Skeletal muscle tissue (tissue), 4 donors: Measurements from ENCODE around the gene TMEM184B. TPM values are rescaled to one million over a fixed set of nuclear protein-coding genes. Genes with fewer than 3 reads are reported as not detected.
"Not testable (repeated sequence)": the region's sequence is repeated elsewhere in the genome, so short reads cannot be mapped to it uniquely, and the experiment has no call there.

Experiments used
- H3K27ac ChIP-seq: one replicate; pipeline ENCODE4 v1.7.0; 2013; ENCODE audit warnings: mild to moderate bottlenecking, low read depth, low read length, inconsistent platforms
- H3K27me3 ChIP-seq, 3 donors: one replicate each; pipeline ENCODE4 v1.7.0; 2013; ENCODE audit warnings: low read length in 3 of 3; ENCODE audit not compliant: control insufficient read depth in 3 of 3, insufficient read depth in 3 of 3
- H3K36me3 ChIP-seq, 3 donors: one replicate each; pipeline ENCODE4 v1.7.0; 2013; ENCODE audit warnings: low read length in 3 of 3; ENCODE audit not compliant: control insufficient read depth in 3 of 3, insufficient read depth in 3 of 3
- H3K4me1 ChIP-seq, 3 donors: one replicate each; pipeline ENCODE4 v1.7.0; 2013; ENCODE audit warnings: low read length in 3 of 3, mild to moderate bottlenecking in 3 of 3; ENCODE audit not compliant: control insufficient read depth in 3 of 3, insufficient read depth in 3 of 3
- H3K4me3 ChIP-seq, 3 donors: one replicate each; pipeline ENCODE4 v1.7.0; 2013; ENCODE audit warnings: low read length in 3 of 3
- H3K9ac ChIP-seq, 3 donors: one replicate each; pipeline ENCODE4 v1.7.0; 2013; ENCODE audit warnings: low read length in 3 of 3, mild to moderate bottlenecking in 3 of 3, moderate library complexity in 2 of 3, low read depth in 1 of 3
- H3K9me3 ChIP-seq, 3 donors: one replicate each; pipeline ENCODE4 v1.7.0; 2013; ENCODE audit warnings: low read length in 3 of 3; ENCODE audit not compliant: control insufficient read depth in 3 of 3
- total RNA-seq: library from RNA; depleted of rRNA; stranded (reverse); fragments of >200 nt; gene quantifications from one replicate; pipeline ENCODE4 v1.2.3, GENCODE V29; 2014
- donor health status: Osteomylitis.

The TMEM184B gene
- total RNA-seq, 1 donor from 2014 or later: 11.0 TPM

GRCh38 chr22:38240734-38241252 is 32.0 kb downstream of the TMEM184B start:
- peak overlapping the region; percentile 46 for H3K27ac ChIP-seq
- no peak overlapping the region for H3K4me3 ChIP-seq
- no peaks in the 10 kb centered on the region for H3K9me3 ChIP-seq
- peak overlapping the region in 1 of 3 donors; percentile 58 for H3K9ac ChIP-seq
- no peaks in the 10 kb centered on the region for H3K27me3 ChIP-seq
- peaks cover 14 to 30% (median 25%) of the 10 kb centered on the region in 3 donors for H3K36me3 ChIP-seq
- H3K4me1 ChIP-seq: peaks cover 37 to 62% (median 48%) of the 10 kb centered on the region in 3 donors

- H3K9me3 ChIP-seq: no peaks in the 10 kb centered on the region
- H3K27me3 ChIP-seq: no peaks in the 10 kb centered on the region
- peaks cover 47 to 74% (median 56%) of the 10 kb centered on the region in 3 donors for H3K4me1 ChIP-seq
- H3K9ac ChIP-seq: peak overlapping the region in 2 of 3 donors; percentile 5 to 40
- peaks cover 13 to 26% (median 25%) of the 10 kb centered on the region in 3 donors for H3K36me3 ChIP-seq
- peak overlapping the region; percentile 53 for H3K27ac ChIP-seq
- H3K4me3 ChIP-seq: peak overlapping the region in 1 of 3 donors; percentile 29
These were observed 33.6 kb downstream of the TMEM184B start for GRCh38 chr22:38239101-38239761.

- Histone ChIP-seq H3K27me3 (no peaks in the 10 kb centered on the region), H3K36me3 (peaks cover 13 to 24% (median 20%) of the 10 kb centered on the region in 3 donors), H3K27ac (peak overlapping the region; percentile 53), H3K9ac (no peak overlapping the region), H3K4me1 (peaks cover 50 to 76% (median 53%) of the 10 kb centered on the region in 3 donors), H3K4me3 (peak overlapping the region in 1 of 3 donors; percentile 29), H3K9me3 (no peaks in the 10 kb centered on the region)
These were observed 34.2 kb downstream of the TMEM184B start for GRCh38 chr22:38238519-38239071.

- Histone ChIP-seq H3K27me3 (no peaks in the 10 kb centered on the region), H3K4me1 (peaks cover 43 to 75% (median 60%) of the 10 kb centered on the region in 3 donors), H3K9ac (no peak overlapping the region), H3K9me3 (no peaks in the 10 kb centered on the region), H3K4me3 (no peak overlapping the region), H3K27ac (no peak overlapping the region), H3K36me3 (peaks cover 21 to 35% (median 25%) of the 10 kb centered on the region in 3 donors)
These were observed 36.0 kb downstream of the TMEM184B start for GRCh38 chr22:38236786-38237185.

DNA sequence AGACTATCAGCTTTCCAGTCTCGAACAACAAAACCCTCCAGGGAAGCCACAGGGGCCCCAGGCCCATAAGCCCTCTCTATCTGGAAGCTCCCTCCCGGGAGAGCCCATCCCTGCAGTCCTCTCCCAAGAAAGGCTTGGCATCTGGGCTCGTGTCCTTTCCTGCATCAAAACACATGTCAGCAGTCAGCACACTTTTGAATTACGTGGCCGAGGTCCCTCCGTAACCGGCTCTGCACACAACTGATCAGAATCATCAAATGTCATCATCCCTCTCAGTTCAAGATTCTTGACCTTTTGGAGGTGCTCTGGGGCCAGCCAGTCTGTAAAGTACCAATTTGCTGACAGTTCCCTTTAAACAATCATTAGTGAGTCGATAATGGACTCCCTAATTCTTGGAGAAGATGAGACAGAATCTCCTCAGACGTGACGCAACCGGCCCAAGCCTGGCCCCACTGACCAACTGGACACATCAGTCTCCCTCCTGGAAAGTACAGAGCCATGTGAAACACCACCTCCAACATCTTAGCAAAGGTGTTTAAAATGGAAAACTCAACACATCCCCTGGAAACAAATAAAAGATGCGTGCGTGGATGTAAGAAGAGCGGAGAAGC is 37.5 kb downstream of the TMEM184B start:
- Histone ChIP-seq H3K9ac (no peak overlapping the region), H3K27ac (no peak overlapping the region), H3K27me3 (no peaks in the 10 kb centered on the region), H3K4me3 (no peak overlapping the region), H3K36me3 (peaks cover 30 to 48% (median 38%) of the 10 kb centered on the region in 3 donors), H3K9me3 (no peaks in the 10 kb centered on the region), H3K4me1 (peaks cover 37 to 64% (median 56%) of the 10 kb centered on the region in 3 donors)

- H3K9me3 ChIP-seq, H3K27ac ChIP-seq, H3K27me3 ChIP-seq, H3K4me3 ChIP-seq: not testable (repeated sequence)
- H3K36me3 ChIP-seq: peaks cover 33 to 54% (median 46%) of the 10 kb centered on the region in 3 donors
- H3K9ac ChIP-seq: peak overlapping the region in 1 of 3 donors; percentile 25
- peaks cover 30 to 54% (median 53%) of the 10 kb centered on the region in 3 donors for H3K4me1 ChIP-seq
These were observed 39.0 kb downstream of the TMEM184B start for GRCh38 chr22:38233856-38234255.

DNA sequence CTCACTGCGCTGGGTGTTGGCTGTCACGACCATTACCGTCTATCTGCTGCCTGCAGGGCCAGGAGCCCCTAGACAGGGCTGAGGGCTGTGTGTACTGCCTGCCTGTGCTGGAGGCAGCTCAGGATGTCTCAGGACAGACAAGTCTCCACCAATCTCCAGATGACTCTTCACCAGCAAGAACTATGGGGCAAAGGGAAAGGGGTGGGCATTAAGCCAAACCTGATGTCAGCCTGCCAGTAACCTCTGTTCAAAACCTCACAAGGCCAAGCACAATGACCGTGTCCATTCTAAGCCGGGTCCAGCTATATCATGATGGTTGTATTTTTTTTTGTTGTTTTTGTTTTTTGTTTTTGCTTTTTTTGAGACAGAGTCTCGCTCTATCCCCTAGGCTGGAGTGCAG is 39.4 kb downstream of the TMEM184B start:
- no peaks in the 10 kb centered on the region for H3K9me3 ChIP-seq
- peaks cover 33 to 55% (median 46%) of the 10 kb centered on the region in 3 donors for H3K36me3 ChIP-seq
- H3K4me1 ChIP-seq: peaks cover 28 to 53% (median 51%) of the 10 kb centered on the region in 3 donors
- H3K4me3 ChIP-seq: no peak overlapping the region
- H3K9ac ChIP-seq: no peak overlapping the region
- no peaks in the 10 kb centered on the region for H3K27me3 ChIP-seq
- no peak overlapping the region for H3K27ac ChIP-seq

GRCh38 chr22:38232196-38232595 is 40.6 kb downstream of the TMEM184B start:
- Histone ChIP-seq H3K27ac (no peak overlapping the region), H3K9ac (no peak overlapping the region), H3K36me3 (peaks cover 41 to 66% (median 51%) of the 10 kb centered on the region in 3 donors), H3K9me3 (no peaks in the 10 kb centered on the region), H3K4me3 (no peak overlapping the region), H3K4me1 (peaks cover 31 to 59% (median 54%) of the 10 kb centered on the region in 3 donors), H3K27me3 (no peaks in the 10 kb centered on the region)

DNA sequence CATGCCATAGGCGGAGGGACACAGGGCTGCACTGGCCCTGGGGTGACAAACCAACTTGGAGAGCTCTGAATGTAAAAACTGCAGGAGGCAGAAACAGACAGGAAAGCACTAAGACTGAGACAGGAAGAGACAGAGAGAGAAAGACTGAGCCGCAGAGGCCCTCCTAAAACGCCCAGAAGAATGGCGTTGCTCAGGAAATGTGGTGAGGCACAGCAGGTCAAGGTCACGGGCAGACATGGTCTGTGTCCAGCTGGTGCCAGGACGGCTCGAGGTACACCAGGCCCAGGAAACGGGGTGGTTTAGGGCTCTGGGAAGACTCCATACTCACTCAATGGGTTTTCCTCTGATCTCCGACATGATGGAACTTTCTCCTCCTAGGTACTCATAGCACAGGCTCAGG is 41.9 kb downstream of the TMEM184B start:
- Histone ChIP-seq H3K36me3 (peaks cover 48 to 68% (median 56%) of the 10 kb centered on the region in 3 donors), H3K9ac (no peak overlapping the region), H3K4me1 (peaks cover 27 to 55% (median 49%) of the 10 kb centered on the region in 3 donors)

More for the DNA sequence above, 41.9 kb downstream of the TMEM184B start:
- Histone ChIP-seq H3K4me3 (no peak overlapping the region), H3K27ac (peak overlapping the region; percentile 19), H3K9me3 (no peaks in the 10 kb centered on the region), H3K27me3 (no peaks in the 10 kb centered on the region)
